AG04449 (cell line): ENCODE measurements around the gene DOCK7.

ENCODE experiments used
- CTCF ChIA-PET: fragments of 350-600 bp; formaldehyde crosslinking; extraction: SDS; loops from one replicate; lab custom pipeline; 2021; ENCODE audit warnings: antibody characterized with exemption; lab: Yijun Ruan, JAX
- POLR2A ChIA-PET: fragments of 400-600, 350-600 bp; formaldehyde crosslinking; extraction: SDS; loops from one replicate; lab custom pipeline; 2020; ENCODE audit warnings: antibody characterized with exemption, inconsistent platforms; lab: Yijun Ruan, JAX
- DNase-seq: peaks from one replicate; pipeline ENCODE4 v3.0.0-alpha.2; 2010; ENCODE audit warnings: low read depth, low spot score
- H3K4me3 ChIP-seq: 2 replicates; pipeline ENCODE4 v1.5.1; 2011; ENCODE audit warnings: low read depth, mild to moderate bottlenecking, control low read depth, low read length
- TF ChIP-seq, protein P1 (sequence below): IDR thresholded peaks from one replicate; pipeline ENCODE4 v1.5.1; 2011; ENCODE audit warnings: mild to moderate bottlenecking, moderate library complexity, low read length, control low read depth, inconsistent platforms; ENCODE audit not compliant: insufficient read depth; ENCODE audit errors: missing control alignments

Gene DOCK7

GRCh38 chr1:62462370-62462769 is 225.8 kb downstream of the DOCK7 start:
- DNase-seq: no peak
- ChIA-PET CTCF (no interaction called here), POLR2A (no interaction called here)
- TF ChIP-seq, protein P1, sequence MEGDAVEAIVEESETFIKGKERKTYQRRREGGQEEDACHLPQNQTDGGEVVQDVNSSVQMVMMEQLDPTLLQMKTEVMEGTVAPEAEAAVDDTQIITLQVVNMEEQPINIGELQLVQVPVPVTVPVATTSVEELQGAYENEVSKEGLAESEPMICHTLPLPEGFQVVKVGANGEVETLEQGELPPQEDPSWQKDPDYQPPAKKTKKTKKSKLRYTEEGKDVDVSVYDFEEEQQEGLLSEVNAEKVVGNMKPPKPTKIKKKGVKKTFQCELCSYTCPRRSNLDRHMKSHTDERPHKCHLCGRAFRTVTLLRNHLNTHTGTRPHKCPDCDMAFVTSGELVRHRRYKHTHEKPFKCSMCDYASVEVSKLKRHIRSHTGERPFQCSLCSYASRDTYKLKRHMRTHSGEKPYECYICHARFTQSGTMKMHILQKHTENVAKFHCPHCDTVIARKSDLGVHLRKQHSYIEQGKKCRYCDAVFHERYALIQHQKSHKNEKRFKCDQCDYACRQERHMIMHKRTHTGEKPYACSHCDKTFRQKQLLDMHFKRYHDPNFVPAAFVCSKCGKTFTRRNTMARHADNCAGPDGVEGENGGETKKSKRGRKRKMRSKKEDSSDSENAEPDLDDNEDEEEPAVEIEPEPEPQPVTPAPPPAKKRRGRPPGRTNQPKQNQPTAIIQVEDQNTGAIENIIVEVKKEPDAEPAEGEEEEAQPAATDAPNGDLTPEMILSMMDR: no peak
- no peak overlapping the region for H3K4me3 ChIP-seq

- DNase-seq: no peak
- TF ChIP-seq, protein P1: no peak
- ChIA-PET POLR2A (no interaction called here), CTCF (interaction anchor here (1.1 kb wide), 1 partner anchor 16 kb away, joined by 4 read pairs; no protein-coding TSS in a partner anchor)
- no peak overlapping the region for H3K4me3 ChIP-seq
Measured at GRCh38 chr1:62457955-62458354, 230.2 kb downstream of the DOCK7 start.

GRCh38 chr1:62452951-62453350 is 235.2 kb downstream of the DOCK7 start:
- no peak overlapping the region for H3K4me3 ChIP-seq
- CTCF ChIA-PET: no interaction called here
- DNase-seq: no peak
- POLR2A ChIA-PET: no interaction called here
- TF ChIP-seq, protein P1: no peak

DNA sequence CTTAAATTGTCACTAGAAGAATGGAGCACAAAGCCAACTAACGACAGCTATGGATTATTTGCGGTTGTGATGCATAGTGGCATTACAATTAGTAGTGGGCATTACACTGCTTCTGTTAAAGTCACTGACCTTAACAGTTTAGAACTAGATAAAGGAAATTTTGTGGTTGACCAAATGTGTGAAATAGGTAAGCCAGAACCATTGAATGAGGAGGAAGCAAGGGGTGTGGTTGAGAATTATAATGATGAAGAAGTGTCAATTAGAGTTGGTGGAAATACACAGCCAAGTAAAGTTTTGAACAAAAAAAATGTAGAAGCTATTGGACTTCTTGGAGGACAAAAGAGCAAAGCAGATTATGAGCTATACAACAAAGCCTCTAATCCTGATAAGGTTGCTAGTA is 237.9 kb downstream of the DOCK7 start:
- H3K4me3 ChIP-seq: no peak overlapping the region
- CTCF ChIA-PET: interaction anchor here (1.1 kb wide), 1 partner anchor 143 kb away, joined by 3 read pairs; no protein-coding TSS in a partner anchor
- TF ChIP-seq, protein P1: no peak
- POLR2A ChIA-PET: no interaction called here
- DNase-seq: no peak

GRCh38 chr1:62448221-62448933 is 239.8 kb downstream of the DOCK7 start:
- H3K4me3 ChIP-seq: no peak overlapping the region
- TF ChIP-seq, protein P1: no peak
- ChIA-PET POLR2A (interaction anchor here (1.0 kb wide), 1 partner anchor 12 kb away, joined by 4 read pairs; no protein-coding TSS in a partner anchor), CTCF (interaction anchor here (0.9 kb wide), 1 partner anchor 299 kb away, joined by 4 read pairs; no protein-coding TSS in a partner anchor)
- DNase-seq: no peak

GRCh38 chr1:62444701-62445100 is 243.5 kb downstream of the DOCK7 start:
- TF ChIP-seq, protein P1: no peak
- POLR2A ChIA-PET: no interaction called here
- DNase-seq: no peak
- H3K4me3 ChIP-seq: no peak overlapping the region
- CTCF ChIA-PET: no interaction called here
